Body of pancreas (tissue), 4 donors: ENCODE data around the gene SLC35D3.

ENCODE experiments used
- CTCF ChIP-seq, 7 experiments: fragments of 450-650 bp in 4 of 7; fragments of 200-600 bp in 3 of 7; sonication (generic) in 3 of 7; IDR thresholded peaks; one replicate each; pipeline ENCODE4 v1.5.1; 2016 to 2019; ENCODE audit warnings: antibody characterized with exemption in 7 of 7
- POLR2A ChIP-seq, 3 donors: fragments of 450-650 bp; IDR thresholded peaks; one replicate each; pipeline ENCODE4 v1.6.1; 2016; ENCODE audit warnings: antibody characterized with exemption in 3 of 3, mild to moderate bottlenecking in 2 of 3

DNA sequence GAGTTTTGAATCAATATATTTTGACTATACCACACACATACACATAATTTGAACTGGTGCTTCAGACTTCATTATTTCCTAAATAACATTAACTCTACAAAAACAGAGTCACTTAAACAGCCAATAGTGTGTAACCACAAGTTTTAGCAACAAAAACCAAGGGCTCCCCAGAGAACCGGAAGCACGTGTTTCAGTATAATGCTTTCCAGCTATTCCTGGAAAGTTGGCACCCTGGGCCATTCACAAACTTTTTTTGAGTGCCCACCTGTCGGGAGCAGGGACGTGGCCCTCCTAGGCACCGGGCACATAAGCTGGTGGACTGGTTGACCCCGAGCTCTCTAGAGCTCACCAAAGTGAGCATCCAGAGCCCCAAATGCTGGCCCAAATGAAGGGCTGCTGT, 1.9 kb upstream of the SLC35D3 start:
- TF ChIP-seq POLR2A (IDR thresholded peaks at IDR 0.05) (no peak), CTCF (IDR thresholded peaks at IDR 0.05) (no peak)
